ENCODE results near the gene DUOXA1. TPM values are rescaled to one million over a fixed set of nuclear protein-coding genes. Genes with fewer than 3 reads are reported as not detected.
A peak's percentile ranks its signal among the peaks of the same experiment; 100 is the strongest.

DUOXA1 gene
- total and polyA plus RNA-seq, 2 experiments from 2014 or later, result 0.09 TPM; not detected in 1

DNA sequence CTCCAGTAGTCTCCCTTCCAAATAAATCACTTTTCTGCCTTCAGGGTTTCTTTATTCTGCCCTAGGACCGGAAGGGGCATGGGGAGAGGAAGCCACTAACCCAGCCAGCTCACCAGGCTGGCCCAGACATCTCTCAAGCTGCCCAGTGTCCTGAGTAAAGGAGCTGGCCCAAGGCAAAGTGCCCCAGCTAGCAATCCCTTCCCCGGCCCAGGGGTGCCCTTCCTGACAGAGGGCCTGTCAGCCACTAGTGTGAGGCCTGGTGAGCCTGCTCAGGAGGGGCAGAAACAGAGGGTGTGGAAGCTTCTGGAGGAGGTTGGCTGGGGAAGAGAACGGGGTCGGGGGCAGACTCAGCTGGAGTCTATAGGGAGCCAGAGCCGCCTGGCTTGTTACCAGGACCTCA lies 35.9 kb upstream of the DUOXA1 start:
- Histone ChIP-seq H3K27ac (no peak overlapping the region), H3K36me3 (no peaks in the 10 kb centered on the region), H3K27me3 (no peaks in the 10 kb centered on the region), H3K4me3 (no peak overlapping the region), H3K4me1 (ENCODE audit: low read depth) (no peaks in the 10 kb centered on the region), H3K9me3 (ENCODE audit: low read depth) (no peaks in the 10 kb centered on the region)
- TF ChIP-seq CTCF (IDR thresholded peaks at IDR 0.05; ENCODE audit: low read depth, low read length), result no peak
- DNase-seq (ENCODE audit: low read depth in 1 of 2, low spot score in 1 of 2), result no peak

DNA sequence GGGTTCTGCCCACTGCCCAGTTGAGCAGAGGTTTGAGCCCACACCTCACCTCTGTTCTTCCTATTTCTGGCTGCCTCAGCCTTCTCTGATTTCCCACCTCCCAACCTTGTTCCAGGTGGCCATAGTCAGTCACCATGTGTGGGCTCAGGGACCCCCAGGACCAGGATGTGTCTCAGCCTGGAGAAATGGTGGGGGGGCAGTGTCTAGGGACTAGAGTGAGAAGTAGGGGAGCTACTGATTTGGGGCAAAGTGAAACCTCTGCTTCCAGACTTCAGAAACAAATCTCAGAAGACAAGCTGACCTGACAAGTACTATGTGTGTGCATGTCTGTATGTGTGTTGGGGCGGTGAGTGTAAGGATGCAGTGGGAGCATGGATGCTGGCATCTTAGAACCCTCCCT lies 35.2 kb upstream of the DUOXA1 start:
- Histone ChIP-seq H3K36me3 (no peaks in the 10 kb centered on the region), H3K4me1 (ENCODE audit: low read depth) (no peaks in the 10 kb centered on the region), H3K27me3 (no peaks in the 10 kb centered on the region), H3K27ac (no peak overlapping the region), H3K4me3 (no peak overlapping the region), H3K9me3 (ENCODE audit: low read depth) (no peaks in the 10 kb centered on the region)
- DNase-seq (ENCODE audit: low read depth in 1 of 2, low spot score in 1 of 2), result no peak
- no peak for TF ChIP-seq CTCF (IDR thresholded peaks at IDR 0.05; ENCODE audit: low read depth, low read length)

GRCh38 chr15:45163508-45163856 lies 33.8 kb upstream of the DUOXA1 start:
- no peaks in the 10 kb centered on the region for H3K4me1 ChIP-seq (ENCODE audit: low read depth)
- no peak for TF ChIP-seq CTCF (IDR thresholded peaks at IDR 0.05; ENCODE audit: low read depth, low read length)
- H3K36me3 ChIP-seq, result no peaks in the 10 kb centered on the region
- no peaks in the 10 kb centered on the region for H3K27me3 ChIP-seq
- no peak for DNase-seq (ENCODE audit: low read depth in 1 of 2, low spot score in 1 of 2)
- no peaks in the 10 kb centered on the region for H3K9me3 ChIP-seq (ENCODE audit: low read depth)
- H3K4me3 ChIP-seq, result no peak overlapping the region
- no peak overlapping the region for H3K27ac ChIP-seq

- TF ChIP-seq CTCF (IDR thresholded peaks at IDR 0.05; ENCODE audit: low read depth, low read length), result peak; percentile 96
- no peak overlapping the region for H3K4me3 ChIP-seq
- H3K4me1 ChIP-seq (ENCODE audit: low read depth), result no peaks in the 10 kb centered on the region
- no peak overlapping the region for H3K27ac ChIP-seq
- DNase-seq (ENCODE audit: low read depth in 1 of 2, low spot score in 1 of 2), result peak; percentile 85 to 86
- no peaks in the 10 kb centered on the region for H3K9me3 ChIP-seq (ENCODE audit: low read depth)
- no peaks in the 10 kb centered on the region for H3K36me3 ChIP-seq
- no peaks in the 10 kb centered on the region for H3K27me3 ChIP-seq
Measured at GRCh38 chr15:45162771-45163507, 33.3 kb upstream of the DUOXA1 start.

- no peaks in the 10 kb centered on the region for H3K4me1 ChIP-seq (ENCODE audit: low read depth)
- no peak for DNase-seq (ENCODE audit: low read depth in 1 of 2, low spot score in 1 of 2)
- TF ChIP-seq CTCF (IDR thresholded peaks at IDR 0.05; ENCODE audit: low read depth, low read length), result no peak
Measured at GRCh38 chr15:45161666-45162065, 32.0 kb upstream of the DUOXA1 start.

More at GRCh38 chr15:45161666-45162065, 32.0 kb upstream of the DUOXA1 start:
- H3K27ac ChIP-seq, result no peak overlapping the region
- no peaks in the 10 kb centered on the region for H3K36me3 ChIP-seq
- H3K27me3 ChIP-seq, result no peaks in the 10 kb centered on the region
- no peak overlapping the region for H3K4me3 ChIP-seq
- no peaks in the 10 kb centered on the region for H3K9me3 ChIP-seq (ENCODE audit: low read depth)

All from cardiac muscle cell (in vitro differentiated cells and primary cell).